ENCODE data around the gene ABHD16A.

GRCh38 chr6:31723245-31723979 lies 20.3 kb upstream of the ABHD16A start, which contains the start of gene MPIG6B:
- TF ChIP-seq CTCF (IDR thresholded peaks at IDR 0.05): no peak
- TF ChIP-seq POLR2A (IDR thresholded peaks at IDR 0.05): no peak
- no peak for TF ChIP-seq EP300 (IDR thresholded peaks at IDR 0.05)
